HepG2 (cell line): ENCODE measurements around the gene TMEM53. TPM values are rescaled to one million over a fixed set of nuclear protein-coding genes. Genes with fewer than 3 reads are reported as not detected.

Experiments
- AGO1 ChIP-seq: fragments of 200-400 bp; formaldehyde crosslinking; IDR thresholded peaks from 2 replicates; pipeline ENCODE4 v1.6.1; 2017; ENCODE audit warnings: mild to moderate bottlenecking, low read depth, low read length, moderate library complexity; ENCODE audit not compliant: poor library complexity, severe bottlenecking
- ATF7-NPFF ChIP-seq: sonication (generic); formaldehyde crosslinking; IDR thresholded peaks from 2 replicates; pipeline ENCODE4 v1.8.1; 2023; ENCODE audit warnings: mild to moderate bottlenecking, low read depth, missing genetic modification reagents, moderate library complexity
- BRD4 ChIP-seq: sonication (generic); formaldehyde crosslinking; IDR thresholded peaks from 2 replicates; pipeline ENCODE4 v1.4.0; 2020; ENCODE audit warnings: missing genetic modification reagents
- CENPX ChIP-seq: sonication (generic); formaldehyde crosslinking; IDR thresholded peaks from 2 replicates; pipeline ENCODE4 v1.9.0; 2021; ENCODE audit warnings: mild to moderate bottlenecking, missing genetic modification reagents, moderate library complexity
- DNMT3B ChIP-seq: conservative IDR thresholded peaks from 2 replicates; pipeline ENCODE4 v1.6.1; 2016; ENCODE audit warnings: missing biosample characterization, control low read depth
- GMEB2 ChIP-seq: IDR thresholded peaks from 2 replicates; pipeline ENCODE4 v1.6.1; 2016; ENCODE audit warnings: missing biosample characterization, missing genetic modification reagents, low read depth
- HCFC1 ChIP-seq: fragments of 150-350 bp; IDR thresholded peaks from 2 replicates; pipeline ENCODE4 v1.6.1; 2014; ENCODE audit warnings: low read depth, low read length
- JUNB ChIP-seq: sonication (generic); formaldehyde crosslinking; IDR thresholded peaks from 2 replicates; pipeline ENCODE4 v1.8.0; 2022; ENCODE audit warnings: missing genetic modification reagents, mild to moderate bottlenecking, borderline replicate concordance
- KLF9 ChIP-seq: IDR thresholded peaks from 2 replicates; pipeline ENCODE4 v1.6.1; 2016; ENCODE audit warnings: low read depth
- MBD4 ChIP-seq: IDR thresholded peaks from 2 replicates; pipeline ENCODE4 v1.6.1; 2012; ENCODE audit warnings: low read length, inconsistent platforms, borderline replicate concordance
- NCOA1 ChIP-seq: sonication (generic); formaldehyde crosslinking; IDR thresholded peaks from 2 replicates; pipeline ENCODE4 v1.9.0; 2021; ENCODE audit warnings: missing genetic modification reagents
- POLR2A ChIP-seq, 2 experiments: IDR thresholded peaks; 2 replicates each; pipeline ENCODE4 v1.6.1; 2011; ENCODE audit warnings: low read depth in 2 of 2, low read length in 2 of 2, mild to moderate bottlenecking in 1 of 2, moderate library complexity in 1 of 2; ENCODE audit not compliant: insufficient read depth in 1 of 2
- SIN3B ChIP-seq: fragments of 150-350 bp; IDR thresholded peaks from 2 replicates; pipeline ENCODE4 v1.6.1; 2014; ENCODE audit warnings: low read length
- SKI ChIP-seq: fragments of 450-650 bp; IDR thresholded peaks from one replicate; pipeline ENCODE4 v1.6.1; 2018; ENCODE audit warnings: mild to moderate bottlenecking; ENCODE audit not compliant: partially characterized antibody
- ZBTB38 ChIP-seq: sonication (generic); formaldehyde crosslinking; IDR thresholded peaks from 2 replicates; pipeline ENCODE4 v1.5.1; 2020; ENCODE audit warnings: mild to moderate bottlenecking, missing genetic modification reagents
- ZFP90 ChIP-seq: sonication (generic); formaldehyde crosslinking; IDR thresholded peaks from 2 replicates; pipeline ENCODE4 v1.8.0; 2022; ENCODE audit warnings: missing genetic modification reagents, mild to moderate bottlenecking, inconsistent platforms, borderline replicate concordance
- ZNF124 ChIP-seq: sonication (generic); formaldehyde crosslinking; IDR thresholded peaks from 2 replicates; pipeline ENCODE4 v1.4.0; 2020; ENCODE audit warnings: missing genetic modification reagents
- ZNF205 ChIP-seq: IDR thresholded peaks from 2 replicates; pipeline ENCODE4 v1.6.1; 2018; ENCODE audit warnings: missing biosample characterization, missing genetic modification reagents
- ZNF207 ChIP-seq: fragments of 450-650 bp; IDR thresholded peaks from 2 replicates; pipeline ENCODE4 v1.6.1; 2016; ENCODE audit warnings: antibody characterized with exemption, borderline replicate concordance
- ZNF251 ChIP-seq: sonication (generic); formaldehyde crosslinking; IDR thresholded peaks from 2 replicates; pipeline ENCODE4 v1.9.0; 2021; ENCODE audit warnings: mild to moderate bottlenecking, missing genetic modification reagents
- ZNF292 ChIP-seq: sonication (generic); formaldehyde crosslinking; IDR thresholded peaks from 2 replicates; pipeline ENCODE4 v1.8.1; 2022; ENCODE audit warnings: mild to moderate bottlenecking, low read depth, missing genetic modification reagents, borderline replicate concordance
- polyA plus RNA-seq, 8 experiments: library from polyadenylated mRNA; depleted of rRNA in 3 of 8; stranded (reverse) in 7 of 8; unstranded in 1 of 8; fragments of >200 nt; fragmentation: Illumina TruSeq in 4 of 8; extraction: Trizol in 4 of 8; gene quantifications; 2 replicates each; pipeline versions ENCODE4 v1.2.1 to v1.2.3, GENCODE V29; 2011 to 2016; ENCODE audit warnings: low read depth in 4 of 8, missing spikeins in 1 of 8, mixed read lengths in 1 of 8; ENCODE audit not compliant: insufficient read depth in 1 of 8
- total RNA-seq, 5 experiments: library from RNA; depleted of rRNA; stranded (reverse); fragments of >200 nt; fragmentation: Illumina TruSeq; extraction: Trizol; gene quantifications; 2 replicates each; pipeline ENCODE4 v1.2.3, GENCODE V29; 2016; ENCODE audit warnings: low read depth in 1 of 5
- TF ChIP-seq, protein P1 (sequence below): sonication (generic); formaldehyde crosslinking; conservative IDR thresholded peaks from 2 replicates; pipeline ENCODE4 v1.4.0; 2020; ENCODE audit warnings: mild to moderate bottlenecking, missing genetic modification reagents, moderate library complexity
- TF ChIP-seq, protein P2 (sequence below): sonication (generic); formaldehyde crosslinking; IDR thresholded peaks from 2 replicates; pipeline ENCODE4 v1.4.0; 2020; ENCODE audit warnings: missing genetic modification reagents, mild to moderate bottlenecking, borderline replicate concordance

Gene TMEM53
- total and polyA plus RNA-seq, 2 of the 13 experiments (the other 11 are each of a cell fraction or from before 2014, with no cell fraction given): 12.6 to 20.2 TPM

DNA sequence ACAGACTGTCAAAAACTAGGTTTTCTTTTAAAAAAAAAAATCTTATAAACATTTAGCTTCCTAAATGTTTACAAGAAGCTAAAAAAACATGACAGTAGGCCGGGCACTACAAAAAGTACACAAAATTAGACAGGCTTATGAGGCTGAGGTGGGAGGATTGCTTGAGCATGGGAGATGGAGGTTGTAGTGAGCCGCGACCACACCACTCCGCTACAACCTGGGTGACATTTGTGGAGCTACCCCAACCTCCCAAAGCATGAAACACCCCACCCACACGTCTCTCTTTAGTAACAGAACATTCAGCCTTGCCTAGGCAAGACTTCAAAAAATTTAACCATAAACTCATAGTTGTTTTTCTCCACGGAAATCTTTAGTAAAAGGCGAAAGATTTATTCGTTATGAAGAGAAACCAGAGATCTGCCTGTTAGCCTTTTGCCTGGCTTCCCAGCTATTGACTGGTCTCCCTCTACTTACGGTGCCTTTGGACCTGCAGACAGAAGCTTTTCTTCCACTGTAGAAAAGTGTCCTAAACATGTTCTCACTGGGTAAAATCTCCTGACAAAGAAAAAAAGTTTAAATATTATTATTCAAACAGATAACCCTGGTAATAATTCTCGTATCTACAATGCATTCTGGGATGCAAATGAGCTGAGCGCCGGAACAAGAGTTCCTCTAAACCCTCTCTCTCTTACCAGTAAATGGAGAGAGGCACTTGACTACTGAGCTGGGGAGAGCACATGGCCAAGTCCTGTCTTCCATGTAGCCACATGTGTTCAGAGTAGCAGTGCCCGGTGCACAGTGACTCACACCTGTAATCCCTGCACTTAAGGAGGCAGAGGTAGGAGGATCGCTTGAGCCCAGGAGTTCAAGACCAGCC, 47.4 kb upstream of the TMEM53 start (continued):
- TF ChIP-seq, protein P1, sequence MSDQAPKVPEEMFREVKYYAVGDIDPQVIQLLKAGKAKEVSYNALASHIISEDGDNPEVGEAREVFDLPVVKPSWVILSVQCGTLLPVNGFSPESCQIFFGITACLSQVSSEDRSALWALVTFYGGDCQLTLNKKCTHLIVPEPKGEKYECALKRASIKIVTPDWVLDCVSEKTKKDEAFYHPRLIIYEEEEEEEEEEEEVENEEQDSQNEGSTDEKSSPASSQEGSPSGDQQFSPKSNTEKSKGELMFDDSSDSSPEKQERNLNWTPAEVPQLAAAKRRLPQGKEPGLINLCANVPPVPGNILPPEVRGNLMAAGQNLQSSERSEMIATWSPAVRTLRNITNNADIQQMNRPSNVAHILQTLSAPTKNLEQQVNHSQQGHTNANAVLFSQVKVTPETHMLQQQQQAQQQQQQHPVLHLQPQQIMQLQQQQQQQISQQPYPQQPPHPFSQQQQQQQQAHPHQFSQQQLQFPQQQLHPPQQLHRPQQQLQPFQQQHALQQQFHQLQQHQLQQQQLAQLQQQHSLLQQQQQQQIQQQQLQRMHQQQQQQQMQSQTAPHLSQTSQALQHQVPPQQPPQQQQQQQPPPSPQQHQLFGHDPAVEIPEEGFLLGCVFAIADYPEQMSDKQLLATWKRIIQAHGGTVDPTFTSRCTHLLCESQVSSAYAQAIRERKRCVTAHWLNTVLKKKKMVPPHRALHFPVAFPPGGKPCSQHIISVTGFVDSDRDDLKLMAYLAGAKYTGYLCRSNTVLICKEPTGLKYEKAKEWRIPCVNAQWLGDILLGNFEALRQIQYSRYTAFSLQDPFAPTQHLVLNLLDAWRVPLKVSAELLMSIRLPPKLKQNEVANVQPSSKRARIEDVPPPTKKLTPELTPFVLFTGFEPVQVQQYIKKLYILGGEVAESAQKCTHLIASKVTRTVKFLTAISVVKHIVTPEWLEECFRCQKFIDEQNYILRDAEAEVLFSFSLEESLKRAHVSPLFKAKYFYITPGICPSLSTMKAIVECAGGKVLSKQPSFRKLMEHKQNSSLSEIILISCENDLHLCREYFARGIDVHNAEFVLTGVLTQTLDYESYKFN (CRISPR knock-in tag): peak; percentile 9; the same call in 1 of the 2 replicates
- TF ChIP-seq ZNF124 (CRISPR knock-in tag) (peak; percentile 95), AGO1 (no peak), ZNF207 (no peak), MBD4 (peak; percentile 97), DNMT3B (CRISPR knock-in tag) (peak; percentile 73), ZNF205 (CRISPR knock-in tag) (peak; percentile 75; the same call in 1 of the 2 replicates), ZBTB38 (no peak), NCOA1 (CRISPR knock-in tag) (no peak), BRD4 (CRISPR knock-in tag) (no peak), SIN3B (peak; percentile 80; the same call in 1 of the 2 replicates), CENPX (CRISPR knock-in tag) (no peak), ATF7-NPFF (CRISPR knock-in tag) (peak; percentile 69; the same call in 1 of the 2 replicates), ZFP90 (CRISPR knock-in tag) (no peak), JUNB (CRISPR knock-in tag) (peak; percentile 87), KLF9 (CRISPR knock-in tag) (peak; percentile 48; the same call in 1 of the 2 replicates), SKI (no peak), HCFC1 (no peak), POLR2A (IDR thresholded peaks at IDR 0.05; ENCODE audit: insufficient read depth in 1 of 2, low read depth in 2 of 2, low read length in 2 of 2) (peak; percentile 100), ZNF251 (CRISPR knock-in tag) (no peak; the same call in 1 of the 2 replicates), ZNF292 (CRISPR knock-in tag) (no peak), GMEB2 (CRISPR knock-in tag) (no peak)
- TF ChIP-seq, protein P2, sequence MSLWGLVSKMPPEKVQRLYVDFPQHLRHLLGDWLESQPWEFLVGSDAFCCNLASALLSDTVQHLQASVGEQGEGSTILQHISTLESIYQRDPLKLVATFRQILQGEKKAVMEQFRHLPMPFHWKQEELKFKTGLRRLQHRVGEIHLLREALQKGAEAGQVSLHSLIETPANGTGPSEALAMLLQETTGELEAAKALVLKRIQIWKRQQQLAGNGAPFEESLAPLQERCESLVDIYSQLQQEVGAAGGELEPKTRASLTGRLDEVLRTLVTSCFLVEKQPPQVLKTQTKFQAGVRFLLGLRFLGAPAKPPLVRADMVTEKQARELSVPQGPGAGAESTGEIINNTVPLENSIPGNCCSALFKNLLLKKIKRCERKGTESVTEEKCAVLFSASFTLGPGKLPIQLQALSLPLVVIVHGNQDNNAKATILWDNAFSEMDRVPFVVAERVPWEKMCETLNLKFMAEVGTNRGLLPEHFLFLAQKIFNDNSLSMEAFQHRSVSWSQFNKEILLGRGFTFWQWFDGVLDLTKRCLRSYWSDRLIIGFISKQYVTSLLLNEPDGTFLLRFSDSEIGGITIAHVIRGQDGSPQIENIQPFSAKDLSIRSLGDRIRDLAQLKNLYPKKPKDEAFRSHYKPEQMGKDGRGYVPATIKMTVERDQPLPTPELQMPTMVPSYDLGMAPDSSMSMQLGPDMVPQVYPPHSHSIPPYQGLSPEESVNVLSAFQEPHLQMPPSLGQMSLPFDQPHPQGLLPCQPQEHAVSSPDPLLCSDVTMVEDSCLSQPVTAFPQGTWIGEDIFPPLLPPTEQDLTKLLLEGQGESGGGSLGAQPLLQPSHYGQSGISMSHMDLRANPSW (CRISPR knock-in tag): peak; percentile 95
